ENCODE data around the gene CHCHD3.

- TF ChIP-seq CTCF (IDR thresholded peaks at IDR 0.05): no peak
- TF ChIP-seq POLR2A (IDR thresholded peaks at IDR 0.05): no peak
Observed at GRCh38 chr7:133052826-133053225, 29.1 kb downstream of the CHCHD3 start.

All from right lobe of liver (tissue), 4 donors.